Measurements from ENCODE around the gene RPL29.

Gene RPL29

GRCh38 chr3:51944451-51945021 is 51.2 kb downstream of the RPL29 start:
- DNase-seq, result no peak

All from activated gamma-delta T cell treated with Interleukin-2 at 50 U/mL for 16 hours (primary cell).